ENCODE data around the gene FAM171A1.
A peak's percentile ranks its signal among the peaks of the same experiment; 100 is the strongest.
"Not testable (repeated sequence)": the region's sequence is repeated elsewhere in the genome, so short reads cannot be mapped to it uniquely, and the experiment has no call there.

Gene FAM171A1

GRCh38 chr10:15237351-15237750 lies 133.7 kb downstream of the FAM171A1 start:
- DNase-seq, result no peak

GRCh38 chr10:15236340-15236739 lies 134.7 kb downstream of the FAM171A1 start:
- no peak for DNase-seq

- DNase-seq, result no peak
These were observed 138.8 kb downstream of the FAM171A1 start for GRCh38 chr10:15232279-15232678.

GRCh38 chr10:15231426-15231825 lies 139.7 kb downstream of the FAM171A1 start:
- DNase-seq, result no peak

GRCh38 chr10:15230257-15230656 lies 140.8 kb downstream of the FAM171A1 start:
- no peak for DNase-seq

- no peak for DNase-seq
These were observed 141.8 kb downstream of the FAM171A1 start for GRCh38 chr10:15229268-15229667.

- DNase-seq, result no peak
These were observed 142.7 kb downstream of the FAM171A1 start for GRCh38 chr10:15228426-15228825.

GRCh38 chr10:15227611-15228372 lies 143.3 kb downstream of the FAM171A1 start:
- DNase-seq, result no peak

GRCh38 chr10:15225511-15225910 lies 145.6 kb downstream of the FAM171A1 start:
- DNase-seq, result no peak

GRCh38 chr10:15224948-15225347 lies 146.1 kb downstream of the FAM171A1 start:
- DNase-seq, result no peak

GRCh38 chr10:15223174-15223573 lies 147.9 kb downstream of the FAM171A1 start:
- no peak for DNase-seq

- no peak for DNase-seq
These were observed 148.6 kb downstream of the FAM171A1 start for GRCh38 chr10:15222511-15222910.

- no peak for DNase-seq
These were observed 150.6 kb downstream of the FAM171A1 start for GRCh38 chr10:15220445-15220844.

GRCh38 chr10:15216700-15217099 lies 154.4 kb downstream of the FAM171A1 start:
- DNase-seq, result no peak

- DNase-seq, result no peak
These were observed 156.9 kb downstream of the FAM171A1 start for GRCh38 chr10:15214237-15214636.

- no peak for DNase-seq
These were observed 157.6 kb downstream of the FAM171A1 start for GRCh38 chr10:15213461-15213861.

- no peak for DNase-seq
These were observed 159.6 kb downstream of the FAM171A1 start for GRCh38 chr10:15211464-15211979.

GRCh38 chr10:15210521-15210920 lies 160.6 kb downstream of the FAM171A1 start:
- no peak for DNase-seq

- peak; percentile 6 for DNase-seq
These were observed 161.1 kb downstream of the FAM171A1 start for GRCh38 chr10:15209827-15210509.

GRCh38 chr10:15208221-15208620 lies 162.9 kb downstream of the FAM171A1 start:
- DNase-seq, result no peak

- not testable (repeated sequence) for DNase-seq
These were observed 163.7 kb downstream of the FAM171A1 start for GRCh38 chr10:15207410-15207809.

GRCh38 chr10:15202639-15203038 lies 168.4 kb downstream of the FAM171A1 start:
- no peak for DNase-seq

GRCh38 chr10:15202301-15202621 lies 168.8 kb downstream of the FAM171A1 start:
- not testable (repeated sequence) for DNase-seq

- no peak for DNase-seq
These were observed 169.3 kb downstream of the FAM171A1 start for GRCh38 chr10:15201589-15202300.
